Activated naive CD8-positive, alpha-beta T cell (primary cell): ENCODE data around the gene LRRC32.

Experiments
- H3K27ac Mint-ChIP-seq: one replicate; pipeline ENCODE4 v1.8.0; 2021; ENCODE audit warnings: mixed read lengths
- H3K27me3 Mint-ChIP-seq: one replicate; pipeline ENCODE4 v1.8.0; 2021; ENCODE audit warnings: mixed read lengths
- H3K36me3 Mint-ChIP-seq: one replicate; pipeline ENCODE4 v1.8.0; 2021; ENCODE audit warnings: mixed read lengths
- H3K4me1 Mint-ChIP-seq: one replicate; pipeline ENCODE4 v1.8.0; 2021; ENCODE audit warnings: low read depth, mixed read lengths
- H3K4me3 Mint-ChIP-seq: one replicate; pipeline ENCODE4 v1.8.0; 2021; ENCODE audit warnings: mild to moderate bottlenecking, mixed read lengths
- H3K9me3 Mint-ChIP-seq: one replicate; pipeline ENCODE4 v1.8.0; 2021; ENCODE audit warnings: low read depth, mixed read lengths

The LRRC32 gene

GRCh38 chr11:76704171-76704948, 33.8 kb upstream of the LRRC32 start:
- Mint-ChIP-seq H3K36me3 (no peaks in the 10 kb centered on the region), H3K27ac (no peak overlapping the region), H3K4me1 (no peaks in the 10 kb centered on the region), H3K27me3 (no peaks in the 10 kb centered on the region), H3K4me3 (no peak overlapping the region), H3K9me3 (peaks cover 6% of the 10 kb centered on the region)

GRCh38 chr11:76703707-76704106, 33.2 kb upstream of the LRRC32 start:
- no peak overlapping the region for H3K4me3 Mint-ChIP-seq
- no peaks in the 10 kb centered on the region for H3K4me1 Mint-ChIP-seq
- no peaks in the 10 kb centered on the region for H3K27me3 Mint-ChIP-seq
- H3K9me3 Mint-ChIP-seq: peaks cover 6% of the 10 kb centered on the region
- H3K27ac Mint-ChIP-seq: no peak overlapping the region
- no peaks in the 10 kb centered on the region for H3K36me3 Mint-ChIP-seq

GRCh38 chr11:76702336-76703128, 32.0 kb upstream of the LRRC32 start:
- no peak overlapping the region for H3K4me3 Mint-ChIP-seq
- peaks cover 6% of the 10 kb centered on the region for H3K9me3 Mint-ChIP-seq
- H3K36me3 Mint-ChIP-seq: no peaks in the 10 kb centered on the region
- H3K4me1 Mint-ChIP-seq: no peaks in the 10 kb centered on the region
- no peaks in the 10 kb centered on the region for H3K27me3 Mint-ChIP-seq
- H3K27ac Mint-ChIP-seq: no peak overlapping the region

- Mint-ChIP-seq H3K4me3 (no peak overlapping the region), H3K27ac (no peak overlapping the region), H3K4me1 (no peaks in the 10 kb centered on the region), H3K36me3 (no peaks in the 10 kb centered on the region), H3K27me3 (no peaks in the 10 kb centered on the region), H3K9me3 (peaks cover 6% of the 10 kb centered on the region)
These were observed 30.9 kb upstream of the LRRC32 start for GRCh38 chr11:76701294-76702040.

GRCh38 chr11:76700177-76701100, 29.9 kb upstream of the LRRC32 start:
- no peak overlapping the region for H3K4me3 Mint-ChIP-seq
- no peaks in the 10 kb centered on the region for H3K27me3 Mint-ChIP-seq
- no peaks in the 10 kb centered on the region for H3K36me3 Mint-ChIP-seq
- H3K27ac Mint-ChIP-seq: no peak overlapping the region
- no peaks in the 10 kb centered on the region for H3K9me3 Mint-ChIP-seq
- no peaks in the 10 kb centered on the region for H3K4me1 Mint-ChIP-seq

- Mint-ChIP-seq H3K27ac (no peak overlapping the region), H3K4me3 (no peak overlapping the region), H3K4me1 (no peaks in the 10 kb centered on the region), H3K9me3 (no peaks in the 10 kb centered on the region), H3K27me3 (no peaks in the 10 kb centered on the region), H3K36me3 (no peaks in the 10 kb centered on the region)
These were observed 29.0 kb upstream of the LRRC32 start for GRCh38 chr11:76699451-76700091.

- Mint-ChIP-seq H3K9me3 (no peaks in the 10 kb centered on the region), H3K27ac (no peak overlapping the region), H3K4me3 (no peak overlapping the region), H3K27me3 (no peaks in the 10 kb centered on the region), H3K4me1 (no peaks in the 10 kb centered on the region), H3K36me3 (no peaks in the 10 kb centered on the region)
These were observed 27.9 kb upstream of the LRRC32 start for GRCh38 chr11:76698321-76699043.

GRCh38 chr11:76696756-76697155, 26.2 kb upstream of the LRRC32 start:
- Mint-ChIP-seq H3K27me3 (no peaks in the 10 kb centered on the region), H3K4me1 (no peaks in the 10 kb centered on the region), H3K27ac (no peak overlapping the region), H3K9me3 (no peaks in the 10 kb centered on the region), H3K36me3 (no peaks in the 10 kb centered on the region), H3K4me3 (no peak overlapping the region)

GRCh38 chr11:76695771-76696170, 25.2 kb upstream of the LRRC32 start:
- H3K27ac Mint-ChIP-seq: peak overlapping the region; percentile 22
- H3K27me3 Mint-ChIP-seq: no peaks in the 10 kb centered on the region
- no peaks in the 10 kb centered on the region for H3K9me3 Mint-ChIP-seq
- no peaks in the 10 kb centered on the region for H3K36me3 Mint-ChIP-seq
- H3K4me3 Mint-ChIP-seq: no peak overlapping the region
- no peaks in the 10 kb centered on the region for H3K4me1 Mint-ChIP-seq

GRCh38 chr11:76695133-76695532, 24.6 kb upstream of the LRRC32 start:
- H3K36me3 Mint-ChIP-seq: no peaks in the 10 kb centered on the region
- H3K4me1 Mint-ChIP-seq: no peaks in the 10 kb centered on the region
- no peak overlapping the region for H3K27ac Mint-ChIP-seq
- H3K27me3 Mint-ChIP-seq: no peaks in the 10 kb centered on the region
- no peak overlapping the region for H3K4me3 Mint-ChIP-seq
- no peaks in the 10 kb centered on the region for H3K9me3 Mint-ChIP-seq

- Mint-ChIP-seq H3K4me1 (no peaks in the 10 kb centered on the region), H3K36me3 (no peaks in the 10 kb centered on the region), H3K27ac (no peak overlapping the region), H3K27me3 (no peaks in the 10 kb centered on the region), H3K4me3 (no peak overlapping the region), H3K9me3 (no peaks in the 10 kb centered on the region)
These were observed 24.1 kb upstream of the LRRC32 start for GRCh38 chr11:76694664-76695063.

GRCh38 chr11:76693806-76694205, 23.3 kb upstream of the LRRC32 start:
- Mint-ChIP-seq H3K27ac (no peak overlapping the region), H3K4me1 (no peaks in the 10 kb centered on the region)

GRCh38 chr11:76692956-76693355, 22.4 kb upstream of the LRRC32 start:
- no peaks in the 10 kb centered on the region for H3K36me3 Mint-ChIP-seq
- H3K4me1 Mint-ChIP-seq: no peaks in the 10 kb centered on the region
- H3K4me3 Mint-ChIP-seq: no peak overlapping the region
- no peaks in the 10 kb centered on the region for H3K27me3 Mint-ChIP-seq
- H3K9me3 Mint-ChIP-seq: no peaks in the 10 kb centered on the region
- no peak overlapping the region for H3K27ac Mint-ChIP-seq

More at GRCh38 chr11:76693806-76694205, 23.3 kb upstream of the LRRC32 start:
- Mint-ChIP-seq H3K36me3 (no peaks in the 10 kb centered on the region), H3K4me3 (no peak overlapping the region), H3K27me3 (no peaks in the 10 kb centered on the region), H3K9me3 (no peaks in the 10 kb centered on the region)
